SK-N-SH (cell line): ENCODE results near the gene TRAPPC12. TPM values are rescaled to one million over a fixed set of nuclear protein-coding genes. Genes with fewer than 3 reads are reported as not detected.

ENCODE experiments used
- CTCF ChIA-PET: fragments of 300-600, 350-600 bp; formaldehyde crosslinking; extraction: SDS; loops from one replicate; lab custom pipeline; 2021; lab: Yijun Ruan, JAX
- POLR2A ChIA-PET: fragments of 350-600 bp; sonication (Branson Sonifier 250); formaldehyde crosslinking; extraction: SDS; loops from one replicate; lab custom pipeline; 2020; ENCODE audit warnings: antibody characterized with exemption, inconsistent platforms; lab: Yijun Ruan, JAX
- DNase-seq: peaks from one replicate; pipeline ENCODE4 v3.0.0; 2012
- H2AFZ ChIP-seq: fragments of 200-600 bp; sonication (generic); 2 replicates; pipeline ENCODE4 v1.8.1; 2016; ENCODE audit warnings: antibody characterized with exemption, mild to moderate bottlenecking, low read depth
- H3F3A ChIP-seq: fragments of 200-600 bp; sonication (generic); replicated peaks from 2 replicates; pipeline ENCODE3; 2016; ENCODE audit warnings: antibody characterized with exemption, mild to moderate bottlenecking; ENCODE audit not compliant: insufficient read depth
- H3K27ac ChIP-seq, 2 experiments: fragments of 200-500 bp in 1 of 2; fragments of 200-600 bp in 1 of 2; sonication (Bioruptor generic) in 1 of 2; sonication (generic), shearing (Covaris generic) in 1 of 2; 2 replicates each; pipeline versions ENCODE4 v1.5.1 to v1.6.1; 2014 to 2016; ENCODE audit warnings: low read depth in 2 of 2, inconsistent platforms in 1 of 2, low read length in 1 of 2, mild to moderate bottlenecking in 1 of 2, mixed read lengths in 1 of 2
- H3K27me3 ChIP-seq: fragments of 200-600 bp; sonication (generic), shearing (Covaris generic); 2 replicates; pipeline ENCODE4 v1.6.1; 2016; ENCODE audit warnings: mixed run types; ENCODE audit not compliant: insufficient read depth
- H3K36me3 ChIP-seq, 2 experiments: fragments of 200-500 bp in 1 of 2; fragments of 200-600 bp in 1 of 2; sonication (Bioruptor generic) in 1 of 2; sonication (generic) in 1 of 2; replicated peaks in 1 of 2; 2 replicates each; pipeline versions ENCODE3 to v1.5.1; 2014 to 2016; ENCODE audit warnings: low read length in 1 of 2, mild to moderate bottlenecking in 1 of 2; ENCODE audit not compliant: insufficient read depth in 2 of 2, control insufficient read depth in 1 of 2
- H3K4me1 ChIP-seq, 2 experiments: fragments of 200-500 bp in 1 of 2; fragments of 200-600 bp in 1 of 2; sonication (Bioruptor generic) in 1 of 2; sonication (generic), shearing (Covaris generic) in 1 of 2; 2 replicates each; pipeline versions ENCODE4 v1.5.1 to v1.6.1; 2014 to 2016; ENCODE audit warnings: low read depth in 1 of 2, low read length in 1 of 2, mixed run types in 1 of 2; ENCODE audit not compliant: insufficient read depth in 2 of 2, control insufficient read depth in 1 of 2
- H3K4me2 ChIP-seq: fragments of 200-600 bp; sonication (generic), shearing (Covaris generic); 2 replicates; pipeline ENCODE4 v1.6.1; 2017; ENCODE audit warnings: mixed run types
- H3K4me3 ChIP-seq, 2 experiments: fragments of 200-500 bp in 1 of 2; fragments of 200-600 bp in 1 of 2; sonication (Bioruptor generic) in 1 of 2; sonication (generic), shearing (Covaris generic) in 1 of 2; 2 replicates each; pipeline versions ENCODE4 v1.5.1 to v1.8.1; 2014 to 2016; ENCODE audit warnings: low read depth in 2 of 2, inconsistent platforms in 1 of 2, low read length in 1 of 2, mild to moderate bottlenecking in 1 of 2, mixed read lengths in 1 of 2, moderate library complexity in 1 of 2
- H3K79me2 ChIP-seq: fragments of 200-600 bp; sonication (generic); 2 replicates; pipeline ENCODE4 v1.8.1; 2017; ENCODE audit warnings: mild to moderate bottlenecking; ENCODE audit not compliant: insufficient read depth
- H3K9ac ChIP-seq: fragments of 200-600 bp; sonication (generic); 2 replicates; pipeline ENCODE4 v1.6.1; 2017; ENCODE audit warnings: mixed run types
- H3K9me2 ChIP-seq: fragments of 200-600 bp; sonication (generic); 2 replicates; pipeline ENCODE4 v1.6.1; 2017; ENCODE audit warnings: mixed run types
- H3K9me3 ChIP-seq: fragments of 200-600 bp; sonication (generic); 2 replicates; pipeline ENCODE4 v1.6.1; 2017; ENCODE audit warnings: mixed run types, mild to moderate bottlenecking, moderate library complexity
- H4K20me1 ChIP-seq: fragments of 200-600 bp; sonication (generic); 2 replicates; pipeline ENCODE4 v1.6.1; 2017; ENCODE audit warnings: mild to moderate bottlenecking, mixed run types; ENCODE audit not compliant: insufficient read depth
- CHD2 ChIP-seq: fragments of 150-350 bp; IDR thresholded peaks from 2 replicates; pipeline ENCODE4 v1.6.1; 2018; ENCODE audit warnings: low read length; ENCODE audit not compliant: partially characterized antibody
- ELF1 ChIP-seq: IDR thresholded peaks from 2 replicates; pipeline ENCODE4 v1.4.0; 2012
- EP300 ChIP-seq, 2 experiments: IDR thresholded peaks; 2 replicates each; pipeline versions ENCODE4 v1.4.0 to v1.6.1; 2012; ENCODE audit warnings: borderline replicate concordance in 1 of 2, low read depth in 1 of 2, low read length in 1 of 2
- FOXJ3 ChIP-seq: sonication (generic); formaldehyde crosslinking; IDR thresholded peaks from 2 replicates; pipeline ENCODE4 v1.5.1; 2020; ENCODE audit warnings: mild to moderate bottlenecking, missing genetic modification reagents
- GATA2 ChIP-seq: sonication (generic); formaldehyde crosslinking; IDR thresholded peaks from 2 replicates; pipeline ENCODE4 v1.5.0; 2020; ENCODE audit warnings: mild to moderate bottlenecking, missing genetic modification reagents
- MAX ChIP-seq: IDR thresholded peaks from 2 replicates; pipeline ENCODE4 v1.4.0; 2012; ENCODE audit warnings: low read depth
- MEF2A ChIP-seq: IDR thresholded peaks from 2 replicates; pipeline ENCODE4 v1.4.0; 2012; ENCODE audit warnings: low read depth, borderline replicate concordance
- NFIC ChIP-seq: IDR thresholded peaks from 2 replicates; pipeline ENCODE4 v1.4.0; 2012; ENCODE audit warnings: borderline replicate concordance
- PBX3 ChIP-seq: IDR thresholded peaks from 2 replicates; pipeline ENCODE4; 2012
- POLR2AphosphoS5 ChIP-seq: IDR thresholded peaks from 2 replicates; pipeline ENCODE4 v1.6.1; 2012; ENCODE audit warnings: low read depth, low read length
- RAD21 ChIP-seq: IDR thresholded peaks from 2 replicates; pipeline ENCODE4 v1.6.1; 2012; ENCODE audit warnings: mild to moderate bottlenecking, low read length
- RCOR1 ChIP-seq: fragments of 150-350 bp; IDR thresholded peaks from 2 replicates; pipeline ENCODE4 v1.6.1; 2017; ENCODE audit warnings: antibody characterized with exemption, low read length
- RXRA ChIP-seq: IDR thresholded peaks from 2 replicates; pipeline ENCODE4 v1.4.0; 2012; ENCODE audit warnings: low read depth, mild to moderate bottlenecking, borderline replicate concordance
- SIN3A ChIP-seq: IDR thresholded peaks from 2 replicates; pipeline ENCODE4 v1.6.1; 2012; ENCODE audit warnings: low read depth, mild to moderate bottlenecking, low read length, moderate library complexity, borderline replicate concordance
- TCF12 ChIP-seq: IDR thresholded peaks from 2 replicates; pipeline ENCODE4 v1.4.0; 2012
- TEAD4 ChIP-seq: IDR thresholded peaks from 2 replicates; pipeline ENCODE4 v1.4.0; 2012; ENCODE audit warnings: mild to moderate bottlenecking, borderline replicate concordance; ENCODE audit not compliant: insufficient read depth
- ZBTB33 ChIP-seq: IDR thresholded peaks from 2 replicates; pipeline ENCODE4 v1.4.0; 2012; ENCODE audit warnings: low read depth, borderline replicate concordance
- WGBS: methylation state at CpG from one replicate; pipeline ENCODE4 v1.1.6; 2017; ENCODE audit warnings: low lambda C conversion rate; 5-methylcytosine and 5-hydroxymethylcytosine counted together
- polyA plus RNA-seq, 3 experiments: library from polyadenylated mRNA; depleted of rRNA; stranded (reverse); fragments of >200 nt; gene quantifications; 2 replicates each; pipeline ENCODE4 v1.2.3, GENCODE V29; 2012
- TF ChIP-seq, protein P1 (sequence below): IDR thresholded peaks from 2 replicates; pipeline ENCODE4 v1.6.1; 2012; ENCODE audit warnings: mild to moderate bottlenecking, low read depth, low read length, moderate library complexity

The TRAPPC12 gene
- polyA plus RNA-seq, 1 of the 3 experiments (the other 2 are of a cell fraction): 83.3 TPM

- TF ChIP-seq MEF2A: no peak
- TF ChIP-seq MAX: no peak
- no peak for TF ChIP-seq POLR2AphosphoS5
- TF ChIP-seq ELF1: no peak
- no peak for TF ChIP-seq NFIC
- TF ChIP-seq PBX3: no peak
Measured at GRCh38 chr2:3433339-3433699, 53.8 kb downstream of the TRAPPC12 start (continued).

- POLR2A ChIA-PET: interaction anchor here (0.6 to 1.2 kb wide), 3 partner anchors 11 to 25 kb away, joined by 3 read pairs; no protein-coding TSS in a partner anchor
Measured at GRCh38 chr2:3433776-3434400, 54.4 kb downstream of the TRAPPC12 start.

More at GRCh38 chr2:3433776-3434400, 54.4 kb downstream of the TRAPPC12 start:
- H3K4me3 ChIP-seq: no peak overlapping the region
- no peaks in the 10 kb centered on the region for H4K20me1 ChIP-seq
- no peaks in the 10 kb centered on the region for H3K27me3 ChIP-seq
- H3K79me2 ChIP-seq: no peaks in the 10 kb centered on the region
- H3K9me3 ChIP-seq: no peaks in the 10 kb centered on the region
- CTCF ChIA-PET: interaction anchor here (1.1 to 5.0 kb wide), 10 partner anchors 9 to 1579 kb away, joined by 3 to 57 read pairs (median 5); no protein-coding TSS in a partner anchor
- 98% methylated on average over 7 of the region's 7 CpGs for WGBS
- H3K36me3 ChIP-seq: peaks cover 41 to 71% of the 10 kb centered on the region in 2 experiments
- H3K4me1 ChIP-seq: peaks cover 5 to 28% of the 10 kb centered on the region in 2 experiments; a peak in 2 of 4 replicates
- H3K9me2 ChIP-seq: no peaks in the 10 kb centered on the region
- no peak for TF ChIP-seq GATA2
- TF ChIP-seq RAD21: no peak
- TF ChIP-seq RXRA: no peak
- TF ChIP-seq ELF1: no peak
- no peak for TF ChIP-seq TCF12
- TF ChIP-seq MEF2A: no peak
- no peak for TF ChIP-seq FOXJ3
- no peak for TF ChIP-seq POLR2AphosphoS5
- TF ChIP-seq, protein P1, sequence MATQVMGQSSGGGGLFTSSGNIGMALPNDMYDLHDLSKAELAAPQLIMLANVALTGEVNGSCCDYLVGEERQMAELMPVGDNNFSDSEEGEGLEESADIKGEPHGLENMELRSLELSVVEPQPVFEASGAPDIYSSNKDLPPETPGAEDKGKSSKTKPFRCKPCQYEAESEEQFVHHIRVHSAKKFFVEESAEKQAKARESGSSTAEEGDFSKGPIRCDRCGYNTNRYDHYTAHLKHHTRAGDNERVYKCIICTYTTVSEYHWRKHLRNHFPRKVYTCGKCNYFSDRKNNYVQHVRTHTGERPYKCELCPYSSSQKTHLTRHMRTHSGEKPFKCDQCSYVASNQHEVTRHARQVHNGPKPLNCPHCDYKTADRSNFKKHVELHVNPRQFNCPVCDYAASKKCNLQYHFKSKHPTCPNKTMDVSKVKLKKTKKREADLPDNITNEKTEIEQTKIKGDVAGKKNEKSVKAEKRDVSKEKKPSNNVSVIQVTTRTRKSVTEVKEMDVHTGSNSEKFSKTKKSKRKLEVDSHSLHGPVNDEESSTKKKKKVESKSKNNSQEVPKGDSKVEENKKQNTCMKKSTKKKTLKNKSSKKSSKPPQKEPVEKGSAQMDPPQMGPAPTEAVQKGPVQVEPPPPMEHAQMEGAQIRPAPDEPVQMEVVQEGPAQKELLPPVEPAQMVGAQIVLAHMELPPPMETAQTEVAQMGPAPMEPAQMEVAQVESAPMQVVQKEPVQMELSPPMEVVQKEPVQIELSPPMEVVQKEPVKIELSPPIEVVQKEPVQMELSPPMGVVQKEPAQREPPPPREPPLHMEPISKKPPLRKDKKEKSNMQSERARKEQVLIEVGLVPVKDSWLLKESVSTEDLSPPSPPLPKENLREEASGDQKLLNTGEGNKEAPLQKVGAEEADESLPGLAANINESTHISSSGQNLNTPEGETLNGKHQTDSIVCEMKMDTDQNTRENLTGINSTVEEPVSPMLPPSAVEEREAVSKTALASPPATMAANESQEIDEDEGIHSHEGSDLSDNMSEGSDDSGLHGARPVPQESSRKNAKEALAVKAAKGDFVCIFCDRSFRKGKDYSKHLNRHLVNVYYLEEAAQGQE: no peak
- no peak for TF ChIP-seq TEAD4
- no peak for TF ChIP-seq EP300 (IDR thresholded peaks at IDR 0.05; ENCODE audit: borderline replicate concordance in 1 of 2, low read depth in 1 of 2, low read length in 1 of 2)
- TF ChIP-seq SIN3A: no peak
- no peak for TF ChIP-seq ZBTB33
- no peak for TF ChIP-seq RCOR1
- TF ChIP-seq CHD2: no peak
- no peak overlapping the region for H2AFZ ChIP-seq
- no peak for DNase-seq
- H3K27ac ChIP-seq: peak overlapping the region in 1 of 2 experiments; percentile 58; a peak in 2 of 4 replicates
- peaks cover 6% of the 10 kb centered on the region for H3F3A ChIP-seq
- H3K9ac ChIP-seq: no peak overlapping the region
- no peak overlapping the region for H3K4me2 ChIP-seq
